Measurements from ENCODE around the gene CHRNA1. TPM values are rescaled to one million over a fixed set of nuclear protein-coding genes. Genes with fewer than 3 reads are reported as not detected.

The CHRNA1 gene
- total and polyA plus RNA-seq, 2 of the 13 experiments (the other 11 are each of a cell fraction or from before 2014, with no cell fraction given) = not detected

GRCh38 chr2:174740721-174741120 lies 23.6 kb downstream of the CHRNA1 start:
- H3K79me2 ChIP-seq (ENCODE audit: insufficient read depth, low read length) = no peaks in the 10 kb centered on the region
- no peak overlapping the region for H3K4me3 ChIP-seq (replicated peaks in 1 of 3; ENCODE audit: insufficient read depth in 1 of 3, low read depth in 2 of 3, low read length in 3 of 3)
- no peak overlapping the region for H3K4me2 ChIP-seq (ENCODE audit: low read depth, low read length)
- no peaks in the 10 kb centered on the region for H3K4me1 ChIP-seq (ENCODE audit: insufficient read depth, low read length)
- in situ Hi-C loops (cut with HindIII; ENCODE audit: extremely low pct_ligation_motif_present, low pct_unique_long_range_greater_than_20kb) (no loop called here), intact Hi-C loops (cut with micrococcal nuclease; ENCODE audit: unreplicated experiment) (no loop called here)
- no peaks in the 10 kb centered on the region for H3K36me3 ChIP-seq (replicated peaks in 1 of 2; ENCODE audit: control insufficient read depth in 1 of 2, insufficient read depth in 2 of 2, low read length in 2 of 2)
- no TSS peak for BruUV-seq (replicated peaks)
- H2AFZ ChIP-seq (ENCODE audit: low read length) = no peak overlapping the region
- DNase-seq (ENCODE audit: low spot score) (no peak), FAIRE-seq (no peak), ATAC-seq (no peak)
- ChIA-PET CTCF (ENCODE audit: low intra/inter-chr PET ratio, low total read pairs) (no interaction called here), POLR2A (no interaction called here)
- H4K20me1 ChIP-seq (ENCODE audit: insufficient read depth, low read length) = no peaks in the 10 kb centered on the region
- under 1% methylated on average over 3 of the region's 3 CpGs for WGBS (ENCODE audit: low lambda C conversion rate)
- H3K27ac ChIP-seq (ENCODE audit: extremely low read length, insufficient read depth, low read length) = no peak overlapping the region
- peaks cover 0 to 15% of the 10 kb centered on the region in 2 experiments; a peak in 2 of 5 replicates for H3K27me3 ChIP-seq (ENCODE audit: control insufficient read depth in 1 of 2, insufficient read depth in 2 of 2, low read length in 2 of 2)
- no peak overlapping the region for H3K9ac ChIP-seq (ENCODE audit: insufficient read depth, low read depth, low read length)
- no peaks in the 10 kb centered on the region for H3K9me3 ChIP-seq (ENCODE audit: low read length)
- TF ChIP-seq ZNF704 (CRISPR knock-in tag; IDR thresholded peaks at IDR 0.05; ENCODE audit: borderline replicate concordance) (no peak), ZNF556 (CRISPR knock-in tag; IDR thresholded peaks at IDR 0.05; ENCODE audit: borderline replicate concordance) (no peak), SKI (IDR thresholded peaks at IDR 0.05; ENCODE audit: partially characterized antibody) (no peak), TFDP2 (CRISPR knock-in tag; IDR thresholded peaks at IDR 0.05) (no peak), ZNF143 (CRISPR knock-in tag; IDR thresholded peaks at IDR 0.05) (no peak), ZNF629 (CRISPR knock-in tag; conservative IDR thresholded peaks at IDR 0.05) (no peak), GLMP (CRISPR knock-in tag; IDR thresholded peaks at IDR 0.05; ENCODE audit: borderline replicate concordance) (no peak), MXD3 (CRISPR knock-in tag; IDR thresholded peaks at IDR 0.05) (no peak), SMAD1 (CRISPR knock-in tag; IDR thresholded peaks at IDR 0.05; ENCODE audit: borderline replicate concordance, low read depth) (no peak), ZBTB40 (IDR thresholded peaks at IDR 0.05) (no peak), ZBTB40 (CRISPR knock-in tag; IDR thresholded peaks at IDR 0.05) (no peak)
